Measurements from ENCODE around the gene LRP2BP. TPM values are rescaled to one million over a fixed set of nuclear protein-coding genes. Genes with fewer than 3 reads are reported as not detected.
"Not testable (repeated sequence)": the region's sequence is repeated elsewhere in the genome, so short reads cannot be mapped to it uniquely, and the experiment has no call there.

The LRP2BP gene
- total RNA-seq, 1 donor from 2014 or later = 6.1 TPM

- FAIRE-seq = no peak
Observed at GRCh38 chr4:185332575-185333464, 62.9 kb downstream of the LRP2BP start.

DNA sequence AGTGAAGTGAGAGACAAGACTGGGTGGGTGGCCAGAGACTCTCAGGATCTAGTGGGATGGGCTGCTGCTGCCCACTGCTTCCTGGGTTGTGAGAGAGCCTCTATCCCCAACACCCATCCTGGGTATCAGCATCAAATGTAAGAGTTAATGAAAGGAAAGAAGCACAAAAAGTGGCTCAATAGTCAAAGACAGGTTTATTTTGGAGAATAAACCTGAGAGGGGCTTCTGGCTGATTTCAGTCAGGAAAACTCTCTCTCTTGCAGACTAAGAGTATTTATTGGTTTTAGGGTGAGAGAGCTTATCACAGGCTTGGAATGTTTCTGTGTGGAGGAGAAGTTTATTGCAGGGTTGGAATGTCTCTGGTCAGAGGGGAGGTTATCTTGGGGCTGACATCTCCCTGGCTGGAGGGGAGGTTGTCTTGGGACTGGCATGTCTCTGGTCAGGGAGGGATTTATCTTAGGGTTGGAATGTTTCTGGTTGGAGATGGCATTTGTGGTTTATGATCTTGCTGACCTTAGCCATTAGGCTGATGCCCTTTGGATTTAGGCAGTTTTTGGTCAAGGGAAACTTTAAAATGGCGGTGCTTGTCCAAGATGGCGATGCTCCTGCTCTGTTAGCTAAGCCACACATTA is 65.7 kb downstream of the LRP2BP start:
- not testable (repeated sequence) for FAIRE-seq; DNase-seq (ENCODE audit: low spot score in 2 of 2)

More at GRCh38 chr4:185332575-185333464, 62.9 kb downstream of the LRP2BP start:
- DNase-seq (ENCODE audit: low spot score in 2 of 2) = no peak

DNA sequence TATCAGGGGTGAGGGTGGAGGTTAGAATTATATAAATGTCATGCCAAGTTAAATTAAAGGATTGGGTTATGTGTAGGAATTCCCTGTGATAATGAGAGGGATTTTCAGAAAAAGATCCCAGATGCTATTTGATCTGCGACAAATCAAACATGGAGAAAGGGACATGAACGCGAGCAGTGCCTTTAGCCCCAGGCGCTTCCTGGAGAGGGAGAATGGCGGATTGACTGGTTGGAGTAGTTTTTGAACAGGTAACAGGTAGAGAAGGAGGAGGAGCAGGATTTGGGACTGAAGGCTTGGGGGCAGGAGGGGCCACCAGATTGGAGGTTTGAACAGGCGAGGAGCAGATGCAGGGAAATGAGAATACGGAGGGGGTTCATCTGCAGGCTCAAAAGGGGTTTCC is 67.1 kb downstream of the LRP2BP start:
- FAIRE-seq (no peak), DNase-seq (ENCODE audit: low spot score in 2 of 2) (no peak)

GRCh38 chr4:185325721-185326120 is 70.0 kb downstream of the LRP2BP start:
- FAIRE-seq; DNase-seq (ENCODE audit: low spot score in 2 of 2): not testable (repeated sequence)

- FAIRE-seq; DNase-seq (ENCODE audit: low spot score in 2 of 2): not testable (repeated sequence)
Observed at GRCh38 chr4:185324361-185324760, 71.4 kb downstream of the LRP2BP start.

DNA sequence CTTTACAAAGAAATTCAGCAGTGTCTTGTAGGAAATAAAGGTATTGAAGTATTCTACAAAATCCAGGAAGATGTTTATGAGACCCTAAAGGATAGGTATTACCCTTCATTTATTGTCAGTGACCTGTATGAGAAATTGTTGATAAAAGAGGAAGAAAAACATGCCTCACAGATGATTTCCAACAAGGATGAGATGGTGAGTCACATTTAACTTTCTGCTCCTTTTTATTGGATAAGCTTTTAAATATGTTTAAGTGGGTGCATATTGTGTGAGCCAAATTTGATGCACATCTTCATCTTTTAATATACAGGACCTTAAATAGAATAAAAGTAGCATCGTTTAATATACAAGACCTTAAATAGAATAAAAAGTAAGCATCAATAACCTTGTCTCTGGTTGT is 72.1 kb downstream of the LRP2BP start:
- DNase-seq (ENCODE audit: low spot score in 2 of 2) (no peak), FAIRE-seq (no peak)

DNA sequence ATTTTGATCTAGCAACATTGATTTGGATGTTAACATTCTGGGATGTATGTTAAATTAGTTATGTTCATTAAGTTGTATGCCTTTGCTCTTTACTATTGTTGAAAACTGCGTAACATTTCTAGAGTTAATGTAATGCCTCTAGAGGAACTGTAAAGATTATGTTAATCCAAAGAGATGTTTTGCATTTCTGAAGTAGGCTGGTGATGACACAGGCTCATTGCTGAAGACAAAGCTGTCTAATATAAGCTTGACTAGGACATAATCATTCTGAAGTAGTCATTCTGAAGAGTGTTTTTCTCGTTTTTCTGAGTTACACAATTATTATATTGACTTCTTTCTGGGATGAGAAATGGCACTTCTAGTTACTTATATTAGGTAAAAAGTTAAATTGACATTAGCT is 72.9 kb downstream of the LRP2BP start:
- no peak for FAIRE-seq
- no peak for DNase-seq (ENCODE audit: low spot score in 2 of 2)

DNA sequence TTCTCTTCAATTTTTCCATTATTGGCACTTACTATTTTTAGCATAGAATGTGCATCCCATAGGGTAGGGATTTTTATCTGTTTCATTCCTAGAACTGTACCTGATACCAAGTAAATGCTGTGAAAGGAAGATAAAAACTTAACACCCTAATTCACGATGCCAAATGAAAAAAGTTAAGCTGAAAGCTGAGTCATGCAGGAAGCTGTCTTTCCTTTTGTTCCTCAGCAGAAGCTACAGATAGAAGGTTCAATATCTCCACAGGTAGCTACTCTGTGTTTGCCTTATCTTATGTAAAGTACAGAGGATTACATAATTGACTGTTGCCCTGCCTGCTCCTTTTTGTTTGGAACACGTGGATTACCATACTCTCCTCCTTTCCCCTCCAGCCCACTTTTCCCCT is 77.0 kb downstream of the LRP2BP start:
- no peak for DNase-seq (ENCODE audit: low spot score in 2 of 2)
- no peak for FAIRE-seq

GRCh38 chr4:185317880-185318279 is 77.8 kb downstream of the LRP2BP start:
- DNase-seq (ENCODE audit: low spot score in 2 of 2) (no peak), FAIRE-seq (no peak)

DNA sequence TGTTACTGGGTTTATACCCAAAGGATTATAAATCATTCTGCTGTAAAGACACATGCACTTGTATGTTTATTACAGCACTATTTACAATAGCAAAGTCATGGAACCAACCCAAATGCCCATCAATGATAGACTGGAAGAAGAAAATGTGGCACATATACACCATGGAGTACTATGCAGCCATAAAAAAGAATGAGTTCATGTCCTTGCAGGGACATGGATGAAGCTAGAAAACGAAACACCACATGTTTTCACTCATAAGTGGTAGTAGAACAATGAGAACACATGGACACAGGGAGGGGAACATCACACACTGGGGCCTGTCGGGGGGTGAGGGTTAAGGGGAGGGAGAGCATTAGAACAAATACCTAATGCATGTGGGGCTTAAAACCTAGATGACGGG is 78.3 kb downstream of the LRP2BP start:
- FAIRE-seq; DNase-seq (ENCODE audit: low spot score in 2 of 2): not testable (repeated sequence)

Small RNAs within 50 kb of the gene (small RNA-seq; reads per million reads assigned to genes)
- gene RF00019 = not detected

Other genes with a start within 250 kb of the LRP2BP start
- gene CFAP97, start 191.9 kb downstream of the LRP2BP start, total RNA-seq = 62.4 TPM
- gene SNX25, start 186.3 kb downstream of the LRP2BP start, total RNA-seq = 55.4 TPM
- 9.4 TPM for gene ANKRD37, start 917 bp upstream of the LRP2BP start, total RNA-seq
- gene UFSP2, start 30.0 kb upstream of the LRP2BP start, total RNA-seq = 42.8 TPM
- gene CCDC110, start 75.8 kb upstream of the LRP2BP start, total RNA-seq = 0.41 TPM
- 14.3 TPM for gene PDLIM3, start 139.6 kb upstream of the LRP2BP start, total RNA-seq

All from frontal cortex (tissue), 4 donors.